Stimulated activated CD4-positive, alpha-beta T cell treated with anti-CD3 and anti-CD28 coated beads, Interleukin-4, amount 100 ng/mL, for 4 hours (primary cell): Measurements from ENCODE around the gene TBL1X.
"Not testable (repeated sequence)": the region's sequence is repeated elsewhere in the genome, so short reads cannot be mapped to it uniquely, and the experiment has no call there.

Experiments used
- DNase-seq, 2 experiments: peaks; one replicate each; pipeline ENCODE4 v3.0.0-alpha.2; 2020

Gene TBL1X

GRCh38 chrX:9464435-9465371 is at the start of gene TBL1X:
Gene TBL1X, plus strand, starts transcription at chrX:9465058. Its CDS starts 188,529 bp downstream, at chrX:9653587.
- DNase-seq = peak; percentile 55 to 59

- DNase-seq = no peak
Observed at GRCh38 chrX:9416562-9417348, 48.1 kb upstream of the TBL1X start.

DNA sequence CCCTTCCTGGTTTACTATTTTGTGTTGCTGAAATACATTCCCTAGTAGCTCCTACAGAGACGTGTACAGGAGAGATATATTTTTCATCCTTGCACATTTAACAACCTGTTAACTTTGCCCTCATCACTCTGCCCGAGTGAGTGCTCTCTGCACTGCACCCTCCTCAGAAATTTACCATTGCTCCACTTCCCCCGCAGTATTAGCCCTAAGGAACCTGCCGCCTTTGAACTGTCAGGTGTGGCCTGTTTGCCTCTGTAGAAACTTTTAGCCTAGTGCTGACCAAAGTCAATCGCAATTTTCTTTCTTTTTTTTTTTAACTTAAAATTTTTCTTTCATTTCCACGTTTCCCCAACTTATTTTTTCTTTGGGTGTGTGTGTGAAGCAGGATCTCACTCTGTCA is 46.6 kb upstream of the TBL1X start:
- DNase-seq = no peak

DNA sequence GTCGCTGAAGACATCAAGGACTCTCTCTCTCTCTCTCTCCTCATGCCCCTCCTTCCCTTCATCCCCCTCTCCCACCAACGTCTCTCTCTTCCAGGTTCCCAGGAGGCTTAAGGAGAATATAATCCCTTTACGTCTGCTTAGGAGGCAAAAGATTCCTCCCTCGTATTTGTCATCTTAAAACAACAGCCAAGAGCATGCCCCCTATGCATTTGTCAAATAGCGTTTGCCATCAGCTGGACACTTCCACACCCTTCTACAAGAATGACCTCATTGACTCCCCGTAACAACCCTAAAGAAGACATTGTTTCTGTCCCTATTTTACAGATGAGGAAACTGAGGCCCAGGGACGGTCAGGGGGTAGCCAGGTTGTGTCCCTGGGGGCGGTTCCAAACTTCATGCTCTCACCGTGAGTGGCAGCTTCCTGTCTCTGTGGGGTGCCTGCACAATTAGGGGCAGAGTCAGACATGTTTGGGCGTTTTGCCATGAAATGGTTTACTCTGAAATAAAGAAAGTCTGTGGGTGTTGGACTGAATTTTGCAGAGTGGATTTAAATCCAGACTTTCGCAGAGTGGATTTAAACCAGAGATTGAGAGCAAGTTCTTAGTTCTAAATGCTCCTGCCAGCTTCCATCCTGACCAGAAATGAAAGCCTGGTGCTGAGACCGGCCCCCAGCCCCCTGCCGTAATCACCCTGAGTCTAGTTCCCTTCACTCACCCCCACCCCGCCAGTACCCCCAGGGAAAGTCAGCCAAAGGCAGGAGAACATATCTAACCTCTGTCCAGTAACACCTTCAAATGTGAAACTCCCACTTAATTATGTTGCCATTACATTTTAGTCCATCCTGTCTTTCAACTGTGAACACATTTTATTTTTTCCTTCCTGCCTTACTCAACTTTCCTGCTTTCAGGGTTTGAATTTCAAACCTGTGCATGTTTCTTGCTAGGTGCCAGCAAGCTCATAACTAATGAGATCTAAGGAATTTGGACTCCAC is 44.3 kb upstream of the TBL1X start:
- no peak for DNase-seq

DNA sequence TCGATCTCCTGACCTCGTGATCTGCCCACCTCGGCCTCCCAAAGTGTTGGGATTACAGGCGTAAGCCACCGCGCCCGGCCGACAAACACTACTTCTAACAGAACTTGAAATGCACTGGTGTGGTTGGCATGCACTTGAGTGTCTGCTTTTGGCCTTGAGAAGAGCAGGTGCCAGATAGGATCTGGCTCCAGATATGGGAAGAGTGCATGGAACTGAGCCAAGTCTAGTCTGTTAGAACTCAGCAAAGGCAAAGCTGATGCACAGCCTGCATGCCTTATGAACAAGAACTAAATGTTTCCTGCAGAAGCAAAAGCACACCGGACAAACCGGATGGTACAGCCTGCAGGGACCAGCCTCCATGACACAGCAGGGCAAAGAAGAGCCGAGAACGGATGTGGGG is 35.1 kb upstream of the TBL1X start:
- no peak for DNase-seq

DNA sequence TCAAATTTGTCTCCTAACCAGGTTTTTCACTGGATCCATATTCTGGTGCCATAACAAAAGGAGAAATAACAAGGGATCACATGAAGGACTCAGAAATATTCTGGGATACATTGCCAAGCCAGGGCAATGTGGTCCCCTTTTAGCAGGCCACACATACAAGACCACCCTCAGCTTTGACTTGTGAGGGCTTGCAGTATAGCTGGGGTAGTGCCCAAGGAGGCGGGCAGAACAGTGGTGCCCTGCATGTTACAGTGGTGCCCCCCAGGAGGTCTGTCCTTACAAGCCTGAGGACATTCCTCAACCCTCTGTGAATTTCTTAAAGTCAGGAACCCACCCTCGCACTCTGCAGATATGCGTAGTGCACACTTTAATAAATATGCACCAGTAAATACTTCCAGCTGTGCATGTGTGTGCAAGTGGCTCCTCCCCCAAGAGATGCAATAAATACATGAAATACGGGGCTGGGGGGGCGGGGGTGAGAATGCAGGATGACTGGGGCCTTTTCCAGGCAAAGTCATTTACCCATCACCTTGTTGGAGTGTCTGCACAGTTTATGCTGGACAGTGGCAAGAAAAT is 34.4 kb upstream of the TBL1X start:
- no peak for DNase-seq

- DNase-seq = no peak
Observed at GRCh38 chrX:9431281-9431680, 33.6 kb upstream of the TBL1X start.

DNA sequence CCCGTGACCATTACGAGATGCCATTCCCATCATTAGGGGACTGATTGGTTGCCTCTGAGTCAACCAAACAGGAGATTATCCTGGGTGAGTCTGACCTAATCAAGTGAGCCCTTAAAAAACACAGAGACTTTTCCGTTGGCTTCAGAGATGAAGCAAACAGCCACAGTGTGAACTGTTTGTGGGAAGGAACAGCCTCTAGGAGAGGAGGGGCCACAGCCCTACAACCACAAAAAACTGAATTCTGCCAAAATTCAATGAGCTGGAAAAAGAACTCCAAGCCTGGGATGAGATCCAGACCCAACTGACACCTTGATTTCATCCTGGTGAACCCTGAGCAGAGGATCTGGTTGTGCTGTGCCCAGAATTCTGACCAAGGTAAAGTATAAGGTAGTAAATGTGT is 31.3 kb upstream of the TBL1X start:
- DNase-seq = no peak

DNA sequence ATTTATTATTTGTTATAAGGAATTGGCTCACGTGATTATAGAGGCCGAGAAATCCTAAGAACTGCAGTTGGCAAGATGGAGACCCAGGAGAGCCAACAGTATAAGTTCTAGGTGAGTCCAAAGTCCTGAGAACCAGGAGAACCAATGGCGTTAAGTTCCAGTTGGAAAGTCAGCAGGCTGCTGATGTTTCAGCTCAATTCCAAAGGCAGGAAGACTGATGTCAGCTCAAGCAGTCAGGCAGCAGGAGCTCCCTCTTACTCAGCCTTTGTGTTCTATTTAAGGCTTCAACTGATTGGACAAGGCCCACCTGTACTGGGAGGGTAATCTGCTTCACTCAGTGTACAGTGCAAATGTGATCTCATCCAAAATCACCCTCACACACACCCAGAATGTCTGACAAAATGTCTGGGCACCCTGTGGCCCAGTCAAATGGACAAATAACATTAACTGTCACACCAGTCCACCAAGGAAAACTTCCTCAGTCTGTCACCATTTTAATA is 30.8 kb upstream of the TBL1X start:
- no peak for DNase-seq

GRCh38 chrX:9435086-9435485 is 29.8 kb upstream of the TBL1X start:
- DNase-seq = not testable (repeated sequence)

DNA sequence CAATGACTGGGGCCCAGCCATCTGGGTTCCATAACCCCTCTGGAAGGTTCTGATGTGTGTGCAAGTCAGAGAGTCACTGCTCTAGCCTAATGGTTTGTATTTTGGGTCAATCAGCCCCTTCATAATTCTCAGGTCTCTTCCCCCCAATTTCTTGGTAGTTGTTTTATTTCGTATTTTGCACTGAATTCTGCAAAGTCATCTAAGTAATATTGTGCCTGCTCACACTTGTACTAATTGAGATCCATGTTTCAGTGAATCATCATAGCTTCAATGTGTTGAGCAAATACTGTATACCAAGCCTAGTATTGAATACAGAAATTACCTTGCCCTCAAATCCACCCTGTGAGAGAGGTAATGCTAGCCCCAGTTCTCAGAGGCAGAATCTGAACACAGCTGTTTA is 28.0 kb upstream of the TBL1X start:
- DNase-seq = no peak

GRCh38 chrX:9438933-9439494 is 25.8 kb upstream of the TBL1X start:
- DNase-seq = no peak

DNA sequence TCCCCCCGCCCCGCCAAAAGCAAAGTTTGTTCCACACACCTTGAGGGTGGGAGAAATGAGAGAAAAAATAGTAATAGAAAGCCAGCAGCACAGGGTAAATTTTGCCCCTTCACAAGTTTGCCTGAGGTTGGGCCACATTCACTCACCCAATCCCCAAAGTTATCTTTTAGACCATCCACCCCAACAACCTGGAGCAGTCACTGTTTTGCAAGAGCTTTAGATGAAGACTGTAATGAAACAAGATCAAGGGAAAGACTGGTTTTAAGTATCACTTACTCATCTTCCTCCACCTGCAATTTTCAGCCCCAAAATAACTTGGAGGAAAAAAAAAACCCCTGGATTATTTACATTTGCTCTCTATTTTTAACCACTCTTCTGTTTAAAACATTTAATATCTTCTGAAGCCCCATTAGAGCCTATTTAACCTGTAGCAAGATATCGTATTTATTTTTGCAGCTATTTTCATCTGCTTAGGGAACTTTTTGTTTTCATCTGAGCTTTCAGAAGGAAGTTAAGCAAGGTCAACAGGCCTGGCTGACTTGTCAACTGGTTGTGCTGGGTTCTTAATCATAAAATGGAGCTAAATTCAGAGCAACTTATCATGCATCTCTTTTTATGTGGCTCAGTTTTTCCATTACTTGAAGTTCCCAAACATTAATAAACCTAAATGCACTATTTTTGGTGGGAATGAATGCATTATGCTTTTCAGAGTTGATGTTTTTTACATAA is 24.6 kb upstream of the TBL1X start:
- DNase-seq = no peak

- no peak for DNase-seq
Observed at GRCh38 chrX:9442056-9442455, 22.8 kb upstream of the TBL1X start.

DNA sequence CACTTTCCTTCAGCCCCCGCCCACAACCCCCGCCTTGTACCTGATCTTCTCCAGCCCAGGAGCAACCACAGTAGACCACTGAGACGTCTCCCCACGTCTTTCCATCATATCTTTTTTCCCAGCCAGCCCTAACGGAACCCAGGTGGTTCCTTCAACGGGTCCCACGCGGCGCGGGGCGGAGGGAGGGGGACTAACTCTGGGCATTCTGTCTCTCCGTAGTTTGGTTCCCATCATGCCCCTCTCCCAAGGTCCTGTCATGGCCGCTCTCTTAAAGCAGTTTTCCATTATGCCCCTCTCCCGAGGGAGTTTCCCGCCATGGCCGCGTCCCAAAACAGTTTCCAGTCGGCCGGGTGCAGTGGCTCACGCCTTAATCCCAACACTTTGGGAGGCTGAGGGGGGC is 21.5 kb upstream of the TBL1X start:
- no peak for DNase-seq

DNA sequence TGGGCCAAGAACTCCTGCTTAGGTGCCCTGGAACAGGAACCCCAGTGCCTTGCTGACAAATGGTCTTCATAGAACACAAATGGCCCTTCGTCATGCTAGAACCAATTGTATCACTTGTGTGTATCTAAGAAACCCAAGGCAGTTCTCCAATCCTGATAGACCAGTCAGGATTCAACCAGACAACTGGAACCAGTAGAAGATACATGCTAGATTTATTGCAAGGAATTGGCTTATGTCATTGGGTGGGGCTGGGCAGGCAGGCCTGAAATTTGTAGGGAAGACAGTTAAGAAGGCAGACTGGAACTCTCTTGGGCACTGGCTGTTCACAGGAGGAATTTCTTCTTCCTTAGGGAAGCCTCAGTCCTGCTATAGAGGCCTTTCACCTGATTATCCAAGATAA is 17.0 kb upstream of the TBL1X start:
- DNase-seq = no peak

DNA sequence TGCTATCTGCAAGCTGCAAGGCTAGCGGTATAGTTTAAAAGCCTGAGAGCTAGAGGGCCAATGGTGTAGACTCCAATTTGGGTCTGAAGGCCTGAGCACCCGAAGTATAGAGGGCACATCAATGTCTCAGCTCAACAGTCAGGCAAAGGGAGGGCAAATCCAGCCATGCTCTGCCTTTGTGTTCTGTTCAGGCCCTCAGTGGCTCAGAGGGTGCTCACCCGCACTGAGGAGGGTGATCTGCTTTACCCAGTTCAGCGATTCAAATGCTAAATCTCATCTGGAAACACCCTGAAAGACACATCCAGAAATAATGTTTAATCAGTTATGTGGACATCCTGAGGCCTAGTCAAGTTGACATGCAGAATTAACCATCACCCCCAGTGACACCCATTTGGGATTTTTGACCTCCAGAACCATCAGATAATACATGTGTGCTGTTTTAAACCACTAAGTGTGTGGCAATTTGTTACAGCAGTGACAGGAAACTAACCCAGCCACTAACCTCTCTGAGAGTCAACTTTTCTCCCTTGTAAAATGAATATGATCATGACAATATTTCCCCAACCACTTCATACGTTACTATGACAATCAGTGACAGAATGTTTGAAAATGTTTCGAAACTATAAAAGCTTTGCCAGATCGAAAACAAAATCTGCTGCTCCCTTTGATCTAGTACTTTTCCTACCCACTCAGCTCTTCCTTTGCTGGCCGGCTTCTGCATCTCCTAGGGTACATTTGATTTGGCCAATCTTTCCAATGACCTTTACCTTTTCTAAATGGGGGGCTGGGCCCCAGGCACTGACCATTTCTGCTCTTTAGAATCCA is 8.4 kb upstream of the TBL1X start:
- DNase-seq = peak; percentile 8 to 9

DNA sequence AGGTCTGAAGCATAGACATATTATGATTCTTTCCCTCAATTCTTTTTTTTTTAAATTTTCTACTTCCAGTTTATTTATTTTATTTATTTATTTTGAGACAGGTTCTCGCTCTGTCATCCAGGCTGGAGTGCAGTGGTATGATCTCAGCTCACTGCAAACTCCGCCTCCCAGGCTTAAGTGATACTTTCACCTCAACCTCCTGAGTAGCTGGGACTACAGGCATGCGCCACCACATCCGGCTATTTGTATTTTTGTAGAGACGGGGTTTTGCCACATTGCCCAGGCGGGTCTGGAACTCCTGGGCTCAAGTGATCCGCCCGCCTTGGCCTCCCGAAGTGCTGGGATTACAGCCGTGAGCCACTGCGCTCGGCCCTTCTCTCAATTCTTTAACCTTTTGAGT is 6.8 kb upstream of the TBL1X start:
- not testable (repeated sequence) for DNase-seq

DNA sequence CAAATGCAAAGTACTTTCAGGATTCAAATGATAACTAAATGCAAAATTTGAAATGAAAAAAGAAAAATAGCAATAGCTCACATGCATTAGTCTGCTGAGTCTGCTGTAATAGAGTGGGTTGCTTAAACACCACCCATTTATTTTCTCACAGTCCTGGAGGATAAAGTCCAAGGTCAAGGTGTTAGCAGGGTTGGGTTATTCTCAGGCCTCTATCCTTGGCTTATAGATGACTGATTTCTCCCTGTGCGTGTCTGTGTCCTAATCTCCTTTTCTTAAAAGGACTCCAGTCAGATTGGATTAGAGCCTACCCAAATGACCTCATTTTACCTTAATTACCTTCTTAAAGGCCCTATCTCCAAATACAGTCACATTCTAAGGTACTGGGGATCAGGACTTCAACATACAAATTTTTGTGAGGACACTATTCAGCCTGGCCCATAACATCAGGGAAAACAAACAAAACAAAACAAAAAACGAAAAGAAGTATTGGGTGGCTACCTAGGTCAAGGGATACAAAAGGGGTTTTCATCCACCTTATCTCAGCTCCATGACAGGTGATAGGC is 6.3 kb upstream of the TBL1X start:
- no peak for DNase-seq
